IPS-11a (cell line): ENCODE data around the gene TCERG1L.
"Not testable (repeated sequence)": the region's sequence is repeated elsewhere in the genome, so short reads cannot be mapped to it uniquely, and the experiment has no call there.

ENCODE experiments used
- H3K4me3 ChIP-seq: one replicate; pipeline ENCODE4 v1.5.1; 2013; ENCODE audit warnings: low read depth, low read length, control low read depth

Gene TCERG1L

GRCh38 chr10:131311661-131312477 is at the start of gene TCERG1L:
Gene TCERG1L (minus strand): TSS chr10:131311721. CDS start chr10:131311635, 86 bp downstream.
- peak within 1 kb of the TSS; percentile 45 for H3K4me3 ChIP-seq

- H3K4me3 ChIP-seq = no peak overlapping the region
Measured at GRCh38 chr10:131358741-131359442, 47.4 kb upstream of the TCERG1L start.

- H3K4me3 ChIP-seq = no peak overlapping the region
Measured at GRCh38 chr10:131356442-131356841, 44.9 kb upstream of the TCERG1L start.

- H3K4me3 ChIP-seq = no peak overlapping the region
Measured at GRCh38 chr10:131355881-131356280, 44.4 kb upstream of the TCERG1L start.

- H3K4me3 ChIP-seq = no peak overlapping the region
Measured at GRCh38 chr10:131355056-131355455, 43.5 kb upstream of the TCERG1L start.

GRCh38 chr10:131354380-131354779 is 42.9 kb upstream of the TCERG1L start:
- no peak overlapping the region for H3K4me3 ChIP-seq

- no peak overlapping the region for H3K4me3 ChIP-seq
Measured at GRCh38 chr10:131352765-131353290, 41.3 kb upstream of the TCERG1L start.

GRCh38 chr10:131350660-131351059 is 39.1 kb upstream of the TCERG1L start:
- H3K4me3 ChIP-seq = no peak overlapping the region

GRCh38 chr10:131350245-131350644 is 38.7 kb upstream of the TCERG1L start:
- H3K4me3 ChIP-seq = no peak overlapping the region

GRCh38 chr10:131346456-131346855 is 34.9 kb upstream of the TCERG1L start:
- H3K4me3 ChIP-seq = no peak overlapping the region

GRCh38 chr10:131345691-131346090 is 34.2 kb upstream of the TCERG1L start:
- H3K4me3 ChIP-seq = no peak overlapping the region

GRCh38 chr10:131344747-131345146 is 33.2 kb upstream of the TCERG1L start:
- no peak overlapping the region for H3K4me3 ChIP-seq

- no peak overlapping the region for H3K4me3 ChIP-seq
Measured at GRCh38 chr10:131337741-131338140, 26.2 kb upstream of the TCERG1L start.

GRCh38 chr10:131332821-131333220 is 21.3 kb upstream of the TCERG1L start:
- no peak overlapping the region for H3K4me3 ChIP-seq

GRCh38 chr10:131323880-131324279 is 12.4 kb upstream of the TCERG1L start:
- H3K4me3 ChIP-seq = no peak overlapping the region

GRCh38 chr10:131323025-131323424 is 11.5 kb upstream of the TCERG1L start:
- H3K4me3 ChIP-seq = no peak overlapping the region

- not testable (repeated sequence) for H3K4me3 ChIP-seq
Measured at GRCh38 chr10:131322575-131322974, 11.1 kb upstream of the TCERG1L start.

GRCh38 chr10:131320860-131321604 is 9.5 kb upstream of the TCERG1L start:
- no peak overlapping the region for H3K4me3 ChIP-seq

GRCh38 chr10:131318814-131319213 is 7.3 kb upstream of the TCERG1L start:
- H3K4me3 ChIP-seq = no peak overlapping the region

GRCh38 chr10:131318291-131318690 is 6.8 kb upstream of the TCERG1L start:
- no peak overlapping the region for H3K4me3 ChIP-seq
